Measurements from ENCODE around the gene STK35.
A peak's percentile ranks its signal among the peaks of the same experiment; 100 is the strongest.

STK35 gene

GRCh38 chr20:2124564-2125213 is 23.1 kb downstream of the STK35 start:
- H3K9me2 ChIP-seq (ENCODE audit: low read depth, low read length), result no peaks in the 10 kb centered on the region
- H3K9ac ChIP-seq (ENCODE audit: low read length), result no peak overlapping the region; the same call in 1 of the 2 replicates
- H3K9me3 ChIP-seq (ENCODE audit: low read length), result no peaks in the 10 kb centered on the region
- H3K4me2 ChIP-seq (ENCODE audit: low read length), result peak overlapping the region; percentile 30
- H3K27me3 ChIP-seq (ENCODE audit: insufficient read depth, low read length), result no peaks in the 10 kb centered on the region
- peak overlapping the region; percentile 73 for H3K27ac ChIP-seq (ENCODE audit: low read depth, low read length, poor library complexity, severe bottlenecking)
- TF ChIP-seq EZH2 (IDR thresholded peaks at IDR 0.05; ENCODE audit: borderline replicate concordance, low read length) (no peak), CTCF (IDR thresholded peaks at IDR 0.05; ENCODE audit: low read length) (peak; percentile 8; the same call in 1 of the 2 replicates)
- peaks cover 16% of the 10 kb centered on the region for H3K4me1 ChIP-seq (ENCODE audit: insufficient read depth, low read length, severe bottlenecking)
- H3F3A ChIP-seq (ENCODE audit: insufficient read depth, low read length), result no peaks in the 10 kb centered on the region
- H4K20me1 ChIP-seq (ENCODE audit: insufficient read depth, low read length), result no peaks in the 10 kb centered on the region
- H3K79me2 ChIP-seq (ENCODE audit: insufficient read depth, low read length), result 0 out of 2 replicates have a peak, but pooled peaks cover 3% of the 10 kb centered on the region
- H3K4me3 ChIP-seq (ENCODE audit: low read depth, low read length, poor library complexity, severe bottlenecking), result no peak overlapping the region
- H3K36me3 ChIP-seq (ENCODE audit: insufficient read depth, low read length), result peaks cover 22% of the 10 kb centered on the region
- H2AFZ ChIP-seq (ENCODE audit: low read length), result no peak overlapping the region

DNA sequence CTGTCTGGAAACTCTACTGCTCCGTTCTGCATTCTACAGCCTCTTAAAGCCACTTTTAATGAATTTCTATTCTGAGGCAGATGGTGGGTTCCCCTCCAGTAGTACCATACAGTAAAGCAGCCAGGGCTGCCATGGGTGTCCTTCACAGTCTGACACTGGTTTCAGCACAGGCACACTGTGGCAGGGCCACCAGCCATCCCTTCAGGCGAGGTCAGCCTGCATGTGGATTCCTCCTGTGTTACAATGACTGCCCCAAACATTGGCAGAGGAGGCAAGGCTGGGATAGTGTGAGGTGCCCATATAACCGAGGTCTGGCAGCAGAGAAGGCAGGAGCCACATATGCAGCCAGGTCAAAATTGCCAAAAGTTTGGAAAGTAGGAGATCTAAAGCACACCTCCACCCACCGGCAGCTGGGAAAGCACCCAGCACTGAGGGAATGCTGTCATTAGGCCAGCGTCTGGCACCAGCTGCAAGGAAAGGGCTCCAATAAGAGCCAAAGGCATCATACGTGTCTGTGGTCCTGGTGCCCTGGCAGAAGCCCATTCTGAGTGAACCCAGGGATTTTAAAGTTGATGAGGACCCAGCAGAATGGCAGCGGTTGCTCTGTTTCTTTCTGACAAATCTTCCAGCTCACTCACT is 24.0 kb downstream of the STK35 start:
- no peak for TF ChIP-seq CTCF (IDR thresholded peaks at IDR 0.05; ENCODE audit: low read length)
- TF ChIP-seq EZH2 (IDR thresholded peaks at IDR 0.05; ENCODE audit: borderline replicate concordance, low read length), result no peak
- H3F3A ChIP-seq (ENCODE audit: insufficient read depth, low read length), result no peaks in the 10 kb centered on the region
- H3K4me2 ChIP-seq (ENCODE audit: low read length), result no peak overlapping the region
- H3K27ac ChIP-seq (ENCODE audit: low read depth, low read length, poor library complexity, severe bottlenecking), result peak overlapping the region; percentile 73
- no peaks in the 10 kb centered on the region for H3K79me2 ChIP-seq (ENCODE audit: insufficient read depth, low read length)
- no peaks in the 10 kb centered on the region for H3K27me3 ChIP-seq (ENCODE audit: insufficient read depth, low read length)
- no peaks in the 10 kb centered on the region for H3K9me2 ChIP-seq (ENCODE audit: low read depth, low read length)
- peaks cover 13% of the 10 kb centered on the region; the same call in 1 of the 2 replicates for H3K36me3 ChIP-seq (ENCODE audit: insufficient read depth, low read length)
- no peak overlapping the region for H3K9ac ChIP-seq (ENCODE audit: low read length)
- H3K4me1 ChIP-seq (ENCODE audit: insufficient read depth, low read length, severe bottlenecking), result peaks cover 16% of the 10 kb centered on the region
- no peak overlapping the region for H2AFZ ChIP-seq (ENCODE audit: low read length)
- H3K4me3 ChIP-seq (ENCODE audit: low read depth, low read length, poor library complexity, severe bottlenecking), result no peak overlapping the region
- no peaks in the 10 kb centered on the region for H4K20me1 ChIP-seq (ENCODE audit: insufficient read depth, low read length)
- H3K9me3 ChIP-seq (ENCODE audit: low read length), result no peaks in the 10 kb centered on the region

DNA sequence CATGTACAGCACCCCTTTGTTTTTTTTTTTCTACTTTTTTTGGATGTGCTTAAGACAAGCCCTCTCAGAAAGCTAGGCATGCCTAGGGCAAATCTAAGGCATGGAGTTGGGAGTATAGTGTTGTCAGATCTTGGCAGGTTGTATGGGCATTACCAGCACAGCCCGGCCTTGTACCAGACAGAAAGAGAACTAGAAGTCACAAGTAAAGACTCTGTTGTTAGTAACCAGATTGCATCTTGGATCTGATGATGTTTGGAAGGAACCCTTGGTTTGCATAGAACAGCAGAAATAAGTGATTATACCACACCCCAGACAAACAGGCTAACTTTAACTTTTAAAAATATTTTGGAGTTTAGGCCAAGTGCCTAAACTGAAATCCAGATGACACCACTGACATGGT is 25.6 kb downstream of the STK35 start:
- Histone ChIP-seq H3K27me3 (ENCODE audit: insufficient read depth, low read length) (no peaks in the 10 kb centered on the region), H3F3A (ENCODE audit: insufficient read depth, low read length) (no peaks in the 10 kb centered on the region), H3K4me1 (ENCODE audit: insufficient read depth, low read length, severe bottlenecking) (peaks cover 16% of the 10 kb centered on the region), H3K4me2 (ENCODE audit: low read length) (no peak overlapping the region), H3K36me3 (ENCODE audit: insufficient read depth, low read length) (peaks cover 8% of the 10 kb centered on the region; the same call in 1 of the 2 replicates), H3K79me2 (ENCODE audit: insufficient read depth, low read length) (no peaks in the 10 kb centered on the region), H3K9me2 (ENCODE audit: low read depth, low read length) (no peaks in the 10 kb centered on the region), H3K4me3 (ENCODE audit: low read depth, low read length, poor library complexity, severe bottlenecking) (no peak overlapping the region), H2AFZ (ENCODE audit: low read length) (no peak overlapping the region), H4K20me1 (ENCODE audit: insufficient read depth, low read length) (no peaks in the 10 kb centered on the region), H3K9me3 (ENCODE audit: low read length) (no peaks in the 10 kb centered on the region), H3K27ac (ENCODE audit: low read depth, low read length, poor library complexity, severe bottlenecking) (no peak overlapping the region), H3K9ac (ENCODE audit: low read length) (no peak overlapping the region)
- TF ChIP-seq EZH2 (IDR thresholded peaks at IDR 0.05; ENCODE audit: borderline replicate concordance, low read length) (no peak), CTCF (IDR thresholded peaks at IDR 0.05; ENCODE audit: low read length) (no peak)

Data from OCI-LY1 (cell line).